Stimulated activated CD4-positive, alpha-beta T cell treated with anti-CD3 and anti-CD28 coated beads, Interleukin-2, amount 100 ng/mL, for 48 hours (primary cell): ENCODE data around the gene DEFB108B.
"Not testable (repeated sequence)": the region's sequence is repeated elsewhere in the genome, so short reads cannot be mapped to it uniquely, and the experiment has no call there.

Source experiments
- DNase-seq, 2 donors: peaks; one replicate each; pipeline ENCODE4 v3.0.0-alpha.2; 2020

Gene DEFB108B

DNA sequence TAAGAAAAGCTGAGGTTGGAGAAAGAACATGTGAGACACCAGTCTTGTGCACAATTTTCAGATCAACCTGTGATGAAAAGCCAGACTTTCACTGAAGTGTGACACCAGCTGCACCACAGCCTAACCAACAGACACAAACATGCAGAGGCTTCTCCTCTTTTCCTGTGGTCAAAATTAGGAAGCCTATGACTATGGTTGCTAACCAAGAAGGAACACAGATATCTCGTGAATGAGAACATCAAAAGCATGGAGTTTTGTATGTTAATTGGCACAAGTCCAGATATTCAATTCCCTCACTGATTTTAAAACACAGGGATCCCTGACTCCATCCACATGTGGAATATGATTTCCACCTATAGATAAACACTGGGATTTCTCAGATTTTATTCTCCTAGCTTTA is 11.5 kb upstream of the DEFB108B start:
- DNase-seq: not testable (repeated sequence)

- DNase-seq: not testable (repeated sequence)
Observed at GRCh38 chr11:71829247-71829646, 3.8 kb upstream of the DEFB108B start.

- not testable (repeated sequence) for DNase-seq
Observed at GRCh38 chr11:71829686-71830085, 3.3 kb upstream of the DEFB108B start.

- DNase-seq: not testable (repeated sequence)
Observed at GRCh38 chr11:71842720-71843119, 9.7 kb downstream of the DEFB108B start.

DNA sequence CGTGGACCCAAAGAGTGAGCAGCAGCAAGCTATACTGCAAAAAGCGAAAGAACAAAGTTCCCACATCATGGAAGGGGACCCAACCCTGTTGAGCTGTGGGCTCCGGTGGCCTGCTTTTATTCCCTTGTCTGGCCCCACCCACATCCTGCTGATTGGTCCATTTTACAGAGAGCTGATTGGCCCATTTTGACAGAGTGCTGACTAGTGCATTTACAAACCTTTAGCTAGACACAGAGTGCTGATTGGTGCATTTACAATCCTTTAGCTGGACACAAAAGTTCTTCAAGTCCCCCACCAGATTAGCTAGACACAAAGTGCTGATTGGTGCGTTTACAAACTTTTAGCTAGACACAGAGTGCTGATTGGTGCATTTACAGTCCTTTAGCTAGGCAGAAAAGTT is 10.4 kb downstream of the DEFB108B start:
- DNase-seq: not testable (repeated sequence)

DNA sequence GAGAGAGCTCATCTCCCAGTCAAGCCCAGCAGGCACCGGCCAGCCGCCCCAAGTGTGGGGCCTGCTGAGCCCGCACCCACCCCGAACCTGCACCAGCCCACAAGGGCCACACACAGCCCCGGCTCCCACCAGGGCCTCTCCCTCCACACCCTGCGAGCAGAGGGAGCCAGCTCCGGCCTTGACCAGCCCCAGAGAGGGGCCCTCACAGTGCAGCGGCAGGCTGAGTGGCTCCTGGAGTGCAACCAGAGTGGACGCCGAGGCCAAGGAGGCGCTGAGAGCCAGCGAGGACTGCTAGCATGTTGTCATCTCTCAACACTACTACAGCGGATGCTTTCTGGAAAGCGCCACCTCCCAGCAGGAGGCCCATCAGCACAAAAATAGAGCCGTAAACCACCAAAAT is 10.9 kb downstream of the DEFB108B start:
- no peak for DNase-seq

GRCh38 chr11:71853895-71854294 is 20.9 kb downstream of the DEFB108B start:
- not testable (repeated sequence) for DNase-seq

DNA sequence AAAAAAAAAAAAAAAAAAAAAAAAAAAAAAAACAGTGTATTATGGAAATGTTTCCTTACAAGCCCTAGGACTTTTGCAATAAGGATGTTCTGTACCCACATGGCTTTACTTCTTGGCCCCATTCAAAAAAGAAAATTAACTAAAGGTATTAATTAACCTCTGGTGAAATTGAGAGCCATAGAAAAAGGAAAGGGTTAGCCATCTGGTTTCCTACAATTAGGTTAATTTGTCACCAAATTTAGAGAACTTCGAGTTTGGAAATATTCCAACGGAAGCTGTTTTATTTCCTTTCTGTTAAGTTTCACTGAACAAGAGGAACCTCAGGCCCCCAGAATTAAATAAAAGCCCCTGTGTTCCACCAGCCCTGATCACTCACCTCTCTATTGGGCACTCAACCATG is 22.9 kb downstream of the DEFB108B start:
- DNase-seq: not testable (repeated sequence)

DNA sequence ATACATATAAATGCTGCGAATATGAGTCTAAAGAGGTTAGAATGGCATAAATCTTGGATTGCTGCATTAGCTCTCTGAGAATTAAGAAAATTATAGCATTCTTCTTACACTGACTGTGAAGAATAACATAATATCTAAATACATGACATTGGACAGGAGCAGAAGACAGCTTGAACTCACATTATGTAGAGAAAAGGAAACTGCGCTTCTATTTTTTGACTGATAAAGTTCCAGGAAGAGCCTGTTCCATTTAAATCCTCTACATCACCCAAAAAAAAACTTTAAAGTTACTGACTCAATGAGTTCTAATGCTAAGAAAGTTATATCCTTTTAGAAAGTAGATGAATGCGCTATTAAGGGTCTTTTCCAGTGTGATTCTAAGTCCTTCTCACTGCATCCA is 27.8 kb downstream of the DEFB108B start:
- not testable (repeated sequence) for DNase-seq

GRCh38 chr11:71863978-71864627 is 31.1 kb downstream of the DEFB108B start:
- DNase-seq: peak in 1 of 2 donors; percentile 3

DNA sequence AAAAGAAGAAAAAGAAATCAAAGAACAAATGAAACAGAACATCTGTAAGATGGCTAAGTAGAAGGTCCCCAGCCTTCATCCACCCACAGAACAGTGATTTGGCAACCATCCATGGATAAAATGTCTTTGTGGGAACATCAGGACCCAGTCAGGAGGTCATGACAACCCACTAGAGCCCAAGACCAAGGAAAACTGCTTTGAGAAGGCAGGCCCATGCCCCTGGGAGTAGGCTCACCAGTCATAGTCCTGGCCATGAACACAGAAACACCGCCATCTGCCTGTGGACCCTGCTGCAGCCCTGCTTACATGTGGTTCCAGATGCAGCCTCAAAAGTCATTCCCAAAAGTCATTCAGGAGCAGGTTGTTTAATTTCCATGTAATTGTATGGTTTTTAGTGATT is 34.2 kb downstream of the DEFB108B start:
- DNase-seq: not testable (repeated sequence)

DNA sequence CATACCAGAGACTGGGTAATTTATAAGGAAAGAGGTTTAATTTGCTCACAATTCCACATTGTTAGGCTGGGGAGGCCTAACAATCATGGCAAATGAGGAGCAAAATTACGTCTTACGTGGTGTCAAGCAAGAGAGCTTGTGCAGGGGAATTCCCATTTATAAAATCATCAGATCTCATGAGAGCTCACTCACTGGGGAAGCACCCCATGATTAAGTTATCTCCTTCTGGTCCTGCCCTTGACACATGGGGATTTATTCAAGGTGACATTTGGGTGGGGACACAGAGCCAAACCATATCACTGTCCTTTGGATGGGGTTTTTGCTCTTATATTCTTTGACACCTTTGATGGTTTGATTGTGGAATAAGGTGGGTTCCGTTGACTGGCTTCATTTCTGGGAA is 36.9 kb downstream of the DEFB108B start:
- not testable (repeated sequence) for DNase-seq

- DNase-seq: not testable (repeated sequence)
Observed at GRCh38 chr11:71870661-71871060, 37.7 kb downstream of the DEFB108B start.

GRCh38 chr11:71876262-71876661 is 43.3 kb downstream of the DEFB108B start:
- not testable (repeated sequence) for DNase-seq

DNA sequence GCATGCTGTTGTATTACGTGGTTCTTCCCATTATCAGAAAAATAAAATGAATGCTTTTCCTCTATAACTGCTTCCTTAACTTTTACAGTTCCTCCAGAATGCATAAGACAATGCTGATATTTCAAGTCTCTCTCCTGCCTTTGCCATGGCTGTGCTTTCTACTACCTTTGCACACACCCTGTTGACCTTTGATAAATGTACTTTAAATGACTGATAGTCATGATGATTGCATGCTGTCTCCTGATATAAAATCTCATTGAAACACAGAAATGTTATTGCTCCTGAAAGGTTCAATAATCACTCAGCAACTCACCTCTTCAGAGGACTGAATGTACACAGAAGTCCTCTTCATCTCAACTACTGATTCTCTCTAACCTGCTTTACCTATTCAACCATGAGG is 45.1 kb downstream of the DEFB108B start, which contains the start of gene DEFB131B:
Gene DEFB131B, plus strand, starts transcription at position 395 of the 400 bp plus-strand sequence. Its CDS starts 0 bp downstream, at position 395.
- not testable (repeated sequence) for DNase-seq

- DNase-seq: not testable (repeated sequence)
Observed at GRCh38 chr11:71885806-71886205, 52.8 kb downstream of the DEFB108B start.
